Activated naive CD8-positive, alpha-beta T cell treated with anti-CD3 and anti-CD28 coated beads for 36 hours (primary cell): ENCODE measurements around the gene C17orf50. TPM values are rescaled to one million over a fixed set of nuclear protein-coding genes. Genes with fewer than 3 reads are reported as not detected.
A peak's percentile ranks its signal among the peaks of the same experiment; 100 is the strongest.
"Not testable (repeated sequence)": the region's sequence is repeated elsewhere in the genome, so short reads cannot be mapped to it uniquely, and the experiment has no call there.

ENCODE experiments used
- DNase-seq: peaks from one replicate; pipeline ENCODE4 v3.0.0; 2021
- H3K27ac Mint-ChIP-seq: one replicate; pipeline ENCODE4 v1.8.0; 2022; ENCODE audit warnings: mild to moderate bottlenecking, moderate library complexity, mixed read lengths
- H3K27me3 Mint-ChIP-seq: one replicate; pipeline ENCODE4 v1.8.0; 2022; ENCODE audit warnings: mild to moderate bottlenecking, mixed read lengths
- H3K36me3 Mint-ChIP-seq: one replicate; pipeline ENCODE4 v1.8.0; 2021; ENCODE audit warnings: mild to moderate bottlenecking, mixed read lengths
- H3K4me1 Mint-ChIP-seq: one replicate; pipeline ENCODE4 v1.8.0; 2021; ENCODE audit warnings: mixed read lengths
- H3K4me3 Mint-ChIP-seq: one replicate; pipeline ENCODE4 v1.8.0; 2022; ENCODE audit warnings: mild to moderate bottlenecking, moderate library complexity, mixed read lengths
- H3K9me3 Mint-ChIP-seq: one replicate; pipeline ENCODE4 v1.8.0; 2022; ENCODE audit warnings: mixed read lengths
- total RNA-seq, 2 experiments: library from RNA; stranded (reverse); gene quantifications; one replicate each; pipeline ENCODE4 v1.2.3, GENCODE V29; 2021

The C17orf50 gene
- total RNA-seq, 2 experiments from 2014 or later: not detected

DNA sequence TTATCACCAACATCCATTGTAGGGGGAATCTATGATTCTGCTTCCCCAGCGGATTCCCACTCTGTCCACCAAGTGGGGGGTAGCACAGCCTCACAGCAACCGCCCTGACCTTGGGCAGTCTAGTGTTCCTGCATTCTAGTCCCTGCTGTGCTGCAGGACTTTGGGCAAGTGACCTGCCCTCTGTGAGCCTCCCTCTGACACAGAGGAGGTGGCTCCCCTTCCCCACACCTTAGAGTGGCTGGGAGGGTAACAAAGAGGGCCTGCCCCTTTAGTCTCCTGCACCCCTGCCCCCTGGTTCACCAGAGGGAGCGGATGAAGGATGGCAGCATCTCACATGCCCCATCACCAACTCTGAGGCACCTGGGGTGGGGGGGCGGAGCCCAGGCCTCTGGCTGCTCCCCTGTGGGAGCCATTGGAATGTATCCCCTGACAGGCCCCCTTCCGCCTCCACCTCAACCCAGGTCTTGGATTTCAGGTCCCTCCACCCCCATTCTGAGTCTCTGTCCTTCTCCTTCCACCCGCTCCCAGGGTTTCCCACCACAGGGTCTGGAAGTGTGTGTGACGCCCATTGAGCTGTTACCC, 17.7 kb upstream of the C17orf50 start:
- Mint-ChIP-seq H3K27me3 (peaks cover 38% of the 10 kb centered on the region), H3K27ac (no peak overlapping the region), H3K4me3 (no peak overlapping the region), H3K4me1 (peaks cover 12% of the 10 kb centered on the region), H3K36me3 (no peaks in the 10 kb centered on the region), H3K9me3 (no peaks in the 10 kb centered on the region)
- no peak for DNase-seq

DNA sequence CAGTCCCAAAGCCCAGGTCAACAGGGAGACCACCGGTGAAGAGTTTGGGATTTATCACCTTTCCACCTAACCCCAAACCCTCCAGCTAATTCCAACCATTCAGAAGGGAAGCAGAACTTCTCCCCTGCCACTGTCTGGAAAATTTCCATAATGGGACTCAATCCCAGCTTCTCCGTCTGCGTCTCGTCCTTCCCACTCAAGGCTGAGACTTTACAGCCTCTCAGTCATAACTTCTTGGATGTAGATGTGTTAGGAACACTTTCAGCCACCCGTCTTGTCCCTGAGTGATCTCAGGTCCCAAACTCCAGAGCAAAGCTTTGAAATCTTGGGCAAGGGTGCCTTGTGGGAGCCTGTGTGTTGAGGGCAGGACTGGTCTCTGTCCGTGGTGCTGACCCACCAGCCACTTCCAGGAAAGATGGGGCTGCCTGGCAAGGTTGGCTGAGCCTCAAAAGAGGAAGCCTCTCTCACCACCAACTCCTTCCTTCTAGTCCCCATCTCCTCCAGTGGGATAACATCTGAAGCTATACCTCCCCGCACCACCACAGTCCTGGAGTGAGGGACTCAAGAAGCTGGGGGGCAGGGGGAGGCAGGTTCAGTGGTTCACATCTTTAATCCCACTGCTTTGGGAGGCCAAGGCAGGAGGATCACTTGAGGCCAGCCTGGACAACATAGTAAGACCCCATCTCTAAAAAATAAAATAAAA, 16.9 kb upstream of the C17orf50 start:
- Mint-ChIP-seq H3K36me3 (no peaks in the 10 kb centered on the region), H3K27ac (no peak overlapping the region), H3K9me3 (no peaks in the 10 kb centered on the region), H3K4me3 (no peak overlapping the region), H3K27me3 (peaks cover 42% of the 10 kb centered on the region), H3K4me1 (peaks cover 20% of the 10 kb centered on the region)
- no peak for DNase-seq

DNA sequence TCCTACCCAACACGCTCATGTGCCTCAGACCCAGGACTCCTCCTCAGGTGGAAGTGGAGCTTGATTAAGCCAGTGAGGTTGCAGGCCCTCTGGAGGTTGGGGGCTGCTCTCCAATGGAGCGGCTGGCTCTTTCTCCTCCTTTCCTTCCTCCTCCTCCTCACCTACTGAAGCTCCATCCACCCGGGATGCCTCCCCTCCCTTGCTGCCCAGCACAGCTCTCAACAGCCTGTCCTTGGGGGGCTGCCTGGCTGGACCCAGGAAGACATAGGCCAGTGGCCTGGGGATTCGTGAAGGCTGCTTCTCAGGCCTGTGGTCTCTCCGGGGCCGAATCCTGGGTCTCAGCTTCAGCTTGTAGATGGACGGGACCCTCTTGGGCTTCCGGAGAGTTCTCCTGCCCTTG, 15.9 kb upstream of the C17orf50 start:
- DNase-seq: no peak
- peaks cover 28% of the 10 kb centered on the region for H3K4me1 Mint-ChIP-seq
- no peaks in the 10 kb centered on the region for H3K36me3 Mint-ChIP-seq
- H3K27ac Mint-ChIP-seq: no peak overlapping the region
- H3K4me3 Mint-ChIP-seq: no peak overlapping the region
- H3K27me3 Mint-ChIP-seq: peaks cover 48% of the 10 kb centered on the region
- H3K9me3 Mint-ChIP-seq: no peaks in the 10 kb centered on the region

DNA sequence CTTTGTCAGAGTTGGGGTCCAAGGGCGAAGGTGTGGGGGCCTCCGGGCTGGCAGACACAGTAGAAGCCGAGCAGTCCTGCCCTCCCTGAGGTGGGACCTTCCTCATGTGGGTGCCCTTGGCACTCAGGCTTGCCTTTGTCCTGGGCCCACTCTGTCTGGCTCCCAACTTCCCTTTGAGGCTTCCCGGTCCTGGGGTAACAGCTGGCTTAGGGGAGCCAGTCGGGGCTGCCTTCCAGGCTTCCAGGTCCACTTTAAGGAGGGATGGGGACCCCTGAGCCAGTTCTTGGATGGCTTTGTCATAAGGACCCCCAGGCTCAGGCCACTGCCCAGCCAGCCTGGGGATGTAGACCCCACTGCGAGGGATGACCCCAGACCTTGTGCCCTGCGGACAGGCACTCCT, 15.4 kb upstream of the C17orf50 start:
- DNase-seq: no peak
- Mint-ChIP-seq H3K36me3 (no peaks in the 10 kb centered on the region), H3K4me3 (no peak overlapping the region), H3K27ac (no peak overlapping the region), H3K27me3 (peaks cover 48% of the 10 kb centered on the region), H3K4me1 (peaks cover 30% of the 10 kb centered on the region), H3K9me3 (no peaks in the 10 kb centered on the region)

DNA sequence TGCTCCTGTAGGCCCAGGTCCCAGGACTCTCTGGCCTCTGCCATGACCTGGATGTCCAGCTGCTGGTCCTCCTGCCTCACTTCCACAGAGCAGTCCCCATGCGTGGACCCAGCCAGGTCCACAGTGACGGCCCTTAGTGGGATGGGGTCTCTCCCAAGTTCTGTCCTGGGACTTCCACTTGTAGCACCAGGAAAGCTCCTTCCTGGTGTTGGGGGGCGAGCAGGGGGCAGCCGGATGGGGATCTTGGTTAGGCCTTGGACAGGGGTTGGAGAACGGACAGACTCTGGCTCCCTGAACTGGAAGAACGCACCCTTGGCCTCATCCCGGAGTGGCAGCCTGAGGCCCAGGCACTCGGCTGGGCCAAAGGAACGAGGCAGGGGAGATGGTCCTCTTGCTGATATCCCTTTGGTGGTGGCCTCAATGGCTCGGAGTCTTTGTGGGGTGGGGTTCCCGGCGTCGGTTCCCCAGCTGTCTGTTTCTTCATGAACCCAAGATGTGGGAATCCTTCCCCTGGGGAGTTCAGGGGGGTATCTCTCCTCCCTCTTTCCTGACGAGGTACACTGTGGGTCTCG, 14.9 kb upstream of the C17orf50 start:
- no peak overlapping the region for H3K27ac Mint-ChIP-seq
- no peaks in the 10 kb centered on the region for H3K36me3 Mint-ChIP-seq
- no peak for DNase-seq
- H3K27me3 Mint-ChIP-seq: peaks cover 51% of the 10 kb centered on the region
- no peaks in the 10 kb centered on the region for H3K9me3 Mint-ChIP-seq
- H3K4me1 Mint-ChIP-seq: peaks cover 35% of the 10 kb centered on the region
- no peak overlapping the region for H3K4me3 Mint-ChIP-seq

DNA sequence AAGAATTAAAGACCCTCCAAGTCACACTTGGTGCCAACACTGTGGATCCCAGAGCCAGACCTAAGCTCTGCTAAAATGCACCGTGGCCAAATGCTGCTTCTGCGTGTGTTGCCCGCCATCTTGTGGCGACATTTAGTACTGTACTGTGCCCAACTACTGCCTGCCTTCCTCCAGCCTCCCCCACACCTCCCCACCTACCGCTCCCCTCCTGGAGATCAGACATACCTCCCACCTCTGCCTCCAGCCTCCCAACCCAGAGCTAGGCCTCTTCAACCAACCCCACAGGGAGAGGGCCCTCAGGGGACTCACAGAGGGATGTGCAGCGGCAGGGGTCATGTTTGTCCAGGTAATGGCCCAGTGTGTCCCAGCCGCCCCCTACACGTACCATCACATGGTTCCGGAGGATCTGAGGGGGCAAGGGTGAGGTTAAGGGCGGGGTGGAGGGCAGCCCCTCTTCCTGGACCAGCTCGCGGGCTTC, 13.1 kb upstream of the C17orf50 start:
- Mint-ChIP-seq H3K9me3 (no peaks in the 10 kb centered on the region), H3K4me3 (peak overlapping the region; percentile 60), H3K27ac (no peak overlapping the region), H3K4me1 (peaks cover 34% of the 10 kb centered on the region), H3K36me3 (no peaks in the 10 kb centered on the region), H3K27me3 (peaks cover 47% of the 10 kb centered on the region)
- peak; percentile 79 for DNase-seq

DNA sequence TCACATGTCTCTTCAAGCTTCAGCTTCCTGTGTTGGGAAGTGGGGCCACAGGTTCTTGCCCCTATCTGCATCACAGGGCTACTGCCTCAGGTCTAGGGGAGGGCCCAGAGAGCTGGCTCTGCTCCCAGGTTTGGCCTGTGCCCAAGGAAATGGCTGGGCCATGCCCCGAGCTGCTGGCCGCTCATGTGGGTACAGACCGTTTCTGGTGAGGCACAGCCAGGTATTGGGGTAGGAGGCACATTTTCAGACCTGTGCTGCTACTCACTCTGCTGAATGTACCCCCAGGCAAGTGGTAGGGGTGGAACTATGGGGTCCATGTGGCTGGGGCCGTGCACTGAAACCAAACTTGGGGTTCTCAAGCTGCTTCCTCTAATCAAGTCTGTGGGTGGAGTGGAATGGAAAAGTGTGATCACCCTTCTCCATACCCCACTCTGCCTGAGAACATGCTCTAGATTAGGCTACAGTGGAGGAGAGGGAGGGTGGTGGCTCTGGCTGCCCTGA, 12.3 kb upstream of the C17orf50 start:
- peaks cover 44% of the 10 kb centered on the region for H3K27me3 Mint-ChIP-seq
- H3K4me1 Mint-ChIP-seq: peaks cover 34% of the 10 kb centered on the region
- peak overlapping the region; percentile 60 for H3K4me3 Mint-ChIP-seq
- no peaks in the 10 kb centered on the region for H3K9me3 Mint-ChIP-seq
- H3K27ac Mint-ChIP-seq: peak overlapping the region; percentile 80
- peak; percentile 54 for DNase-seq
- no peaks in the 10 kb centered on the region for H3K36me3 Mint-ChIP-seq

DNA sequence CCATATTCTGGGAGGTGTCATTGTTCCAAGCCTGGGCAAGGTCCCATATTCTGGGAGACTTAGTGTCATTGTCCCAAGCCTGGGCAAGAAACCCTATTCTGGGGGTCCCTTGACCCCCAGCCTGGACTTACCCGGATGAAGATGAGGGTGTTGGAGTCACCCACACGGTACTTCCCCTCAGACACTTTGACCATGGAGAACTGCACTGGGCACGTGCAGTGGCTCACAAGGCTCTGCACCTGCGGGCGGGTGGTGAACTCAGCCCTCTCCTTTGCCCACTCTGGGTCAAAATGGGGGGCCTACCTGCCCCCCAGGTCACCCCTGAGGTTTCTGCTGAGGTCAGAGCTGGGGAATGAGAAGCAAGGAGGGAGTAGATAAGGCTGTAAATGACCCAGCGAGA, 11.7 kb upstream of the C17orf50 start:
- H3K27me3 Mint-ChIP-seq: peaks cover 39% of the 10 kb centered on the region

DNA sequence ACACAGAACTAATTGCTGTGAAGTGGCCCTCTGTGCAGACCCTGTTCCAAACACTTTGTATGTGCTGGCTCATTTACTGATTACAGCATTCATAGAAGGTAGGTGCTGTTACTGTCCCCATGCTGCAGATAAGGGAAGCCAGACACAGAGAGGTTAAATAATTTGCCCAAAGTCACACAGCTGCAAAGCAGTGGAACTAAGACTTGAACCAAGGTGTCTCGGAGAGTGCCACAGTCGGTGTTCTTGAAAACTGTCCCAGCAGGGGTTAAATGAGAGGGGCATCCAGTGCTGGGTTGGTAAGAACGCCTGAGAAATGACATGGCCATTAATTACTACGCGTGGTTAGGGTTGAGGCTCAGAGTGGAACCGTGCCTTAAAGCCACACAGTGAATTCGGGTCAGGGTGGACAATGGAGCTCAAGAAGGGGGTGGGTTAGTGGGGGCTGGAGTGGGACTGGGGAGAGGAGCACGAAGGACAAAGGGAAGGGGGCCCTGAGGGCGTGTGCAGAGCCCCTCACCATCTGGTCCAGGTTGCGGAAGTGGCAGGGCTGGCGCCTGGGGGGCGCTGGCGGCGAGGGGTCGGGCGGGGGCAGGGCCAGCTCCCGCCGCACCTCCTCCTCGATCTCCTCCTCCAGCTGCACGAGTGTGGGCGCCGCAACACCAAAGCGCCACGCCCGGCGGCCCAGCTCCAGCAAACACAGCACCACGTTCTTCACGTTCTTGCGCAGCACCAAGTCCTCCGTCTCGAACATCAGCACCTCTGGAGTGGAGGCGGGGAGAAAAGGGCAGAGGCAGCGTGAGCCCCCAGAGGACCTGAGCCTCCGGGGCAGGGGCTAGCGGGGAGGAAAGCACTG, 10.9 kb upstream of the C17orf50 start:
- peak overlapping the region; percentile 67 for H3K4me3 Mint-ChIP-seq
- DNase-seq: peak; percentile 46

More for the DNA sequence above, 11.7 kb upstream of the C17orf50 start:
- H3K27ac Mint-ChIP-seq: peak overlapping the region; percentile 80
- H3K4me3 Mint-ChIP-seq: peak overlapping the region; percentile 42
- no peaks in the 10 kb centered on the region for H3K9me3 Mint-ChIP-seq
- H3K36me3 Mint-ChIP-seq: no peaks in the 10 kb centered on the region
- no peak for DNase-seq
- H3K4me1 Mint-ChIP-seq: peaks cover 34% of the 10 kb centered on the region

DNA sequence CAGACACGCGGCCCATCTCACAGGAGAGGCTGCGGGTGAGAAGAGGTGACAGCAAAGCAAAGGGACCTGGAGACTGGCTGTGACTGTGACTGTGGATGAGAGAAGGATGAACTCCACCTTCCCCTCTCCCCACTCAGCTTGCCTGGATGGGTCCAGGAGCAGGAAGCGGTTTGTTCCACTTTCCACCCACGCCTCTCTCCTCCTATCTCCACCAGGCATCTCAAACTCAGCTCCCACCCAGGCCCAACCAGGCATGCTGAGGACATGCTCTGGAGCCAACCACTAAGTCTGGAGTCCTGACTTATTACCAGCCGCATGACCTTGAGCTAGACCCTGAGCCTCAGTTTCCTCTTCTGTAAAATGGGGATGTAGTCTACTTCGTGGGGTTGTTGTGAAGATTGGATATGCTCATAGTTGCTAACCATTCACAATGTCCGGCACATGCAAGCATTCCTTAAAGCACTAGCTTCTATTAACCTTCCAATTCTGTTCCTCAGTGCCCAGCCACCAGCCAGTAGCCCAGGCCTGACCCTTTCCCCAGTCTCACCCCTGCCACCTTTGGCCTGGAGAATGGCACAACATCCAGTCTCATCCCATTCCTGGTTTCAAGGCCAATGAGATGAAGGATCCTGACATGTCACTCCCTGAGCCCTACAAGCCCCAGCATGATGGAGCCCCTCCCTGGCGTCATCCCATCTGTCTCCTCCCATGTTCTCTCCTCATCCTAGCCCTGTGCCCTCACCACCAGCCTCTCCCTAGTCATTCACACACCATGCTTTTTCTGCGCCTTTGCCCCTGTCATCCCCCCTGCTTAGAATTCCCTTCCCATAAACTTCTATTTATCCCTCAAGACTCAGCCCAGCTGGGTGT, 9.9 kb upstream of the C17orf50 start:
- H3K9me3 Mint-ChIP-seq: no peaks in the 10 kb centered on the region
- no peaks in the 10 kb centered on the region for H3K36me3 Mint-ChIP-seq
- H3K4me3 Mint-ChIP-seq: peak overlapping the region; percentile 44
- DNase-seq: no peak
- peak overlapping the region; percentile 62 for H3K27ac Mint-ChIP-seq
- peaks cover 38% of the 10 kb centered on the region for H3K27me3 Mint-ChIP-seq
- peaks cover 34% of the 10 kb centered on the region for H3K4me1 Mint-ChIP-seq

More for the DNA sequence above, 10.9 kb upstream of the C17orf50 start:
- Mint-ChIP-seq H3K9me3 (no peaks in the 10 kb centered on the region), H3K36me3 (no peaks in the 10 kb centered on the region), H3K27me3 (peaks cover 38% of the 10 kb centered on the region), H3K27ac (peak overlapping the region; percentile 62), H3K4me1 (peaks cover 34% of the 10 kb centered on the region)

DNA sequence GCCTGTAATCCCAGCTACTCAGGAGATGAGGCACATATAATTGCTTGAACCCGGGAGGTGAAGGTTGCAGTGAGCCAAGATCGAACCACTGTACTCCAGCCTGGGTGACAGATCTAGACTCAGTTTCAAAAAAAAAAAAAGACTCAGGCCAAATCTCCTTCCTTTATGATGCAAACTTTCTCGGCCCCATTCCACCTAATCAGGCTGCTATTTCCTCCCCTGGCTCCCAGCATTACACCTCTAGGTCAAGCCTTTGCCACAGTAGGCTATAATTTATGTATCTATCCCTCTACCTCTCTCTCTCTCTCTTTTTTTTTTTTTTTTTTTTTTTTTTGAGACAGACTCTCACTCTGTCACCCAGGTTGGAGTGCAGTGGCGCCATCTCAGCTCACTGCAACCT, 9.1 kb upstream of the C17orf50 start:
- Mint-ChIP-seq H3K27me3 (peaks cover 38% of the 10 kb centered on the region), H3K4me1 (peaks cover 34% of the 10 kb centered on the region)
- not testable (repeated sequence) for H3K27ac Mint-ChIP-seq, H3K9me3 Mint-ChIP-seq, DNase-seq, H3K36me3 Mint-ChIP-seq, H3K4me3 Mint-ChIP-seq

DNA sequence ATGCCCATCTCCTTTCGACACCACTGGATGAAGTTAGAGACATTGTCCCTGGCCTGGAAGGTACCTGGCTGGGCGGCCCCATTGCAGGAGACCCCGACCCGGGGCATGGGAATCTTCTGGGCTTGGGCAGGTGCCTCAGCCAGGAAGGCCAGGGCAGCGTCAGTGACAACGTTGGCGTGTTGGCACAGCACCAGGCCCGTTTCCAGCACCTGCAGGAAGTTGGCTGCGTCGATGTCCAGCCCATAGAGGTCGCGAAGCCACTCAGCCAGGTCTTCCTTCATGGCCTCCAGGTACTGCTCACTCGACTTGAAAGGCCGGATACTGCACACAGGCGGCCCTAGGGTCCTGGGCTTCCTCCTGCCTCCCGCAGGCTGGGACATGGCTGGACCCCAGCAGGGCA, 8.2 kb upstream of the C17orf50 start:
- Mint-ChIP-seq H3K27ac (no peak overlapping the region), H3K4me1 (peaks cover 32% of the 10 kb centered on the region), H3K9me3 (no peaks in the 10 kb centered on the region), H3K36me3 (no peaks in the 10 kb centered on the region), H3K27me3 (peaks cover 38% of the 10 kb centered on the region), H3K4me3 (no peak overlapping the region)
- no peak for DNase-seq

DNA sequence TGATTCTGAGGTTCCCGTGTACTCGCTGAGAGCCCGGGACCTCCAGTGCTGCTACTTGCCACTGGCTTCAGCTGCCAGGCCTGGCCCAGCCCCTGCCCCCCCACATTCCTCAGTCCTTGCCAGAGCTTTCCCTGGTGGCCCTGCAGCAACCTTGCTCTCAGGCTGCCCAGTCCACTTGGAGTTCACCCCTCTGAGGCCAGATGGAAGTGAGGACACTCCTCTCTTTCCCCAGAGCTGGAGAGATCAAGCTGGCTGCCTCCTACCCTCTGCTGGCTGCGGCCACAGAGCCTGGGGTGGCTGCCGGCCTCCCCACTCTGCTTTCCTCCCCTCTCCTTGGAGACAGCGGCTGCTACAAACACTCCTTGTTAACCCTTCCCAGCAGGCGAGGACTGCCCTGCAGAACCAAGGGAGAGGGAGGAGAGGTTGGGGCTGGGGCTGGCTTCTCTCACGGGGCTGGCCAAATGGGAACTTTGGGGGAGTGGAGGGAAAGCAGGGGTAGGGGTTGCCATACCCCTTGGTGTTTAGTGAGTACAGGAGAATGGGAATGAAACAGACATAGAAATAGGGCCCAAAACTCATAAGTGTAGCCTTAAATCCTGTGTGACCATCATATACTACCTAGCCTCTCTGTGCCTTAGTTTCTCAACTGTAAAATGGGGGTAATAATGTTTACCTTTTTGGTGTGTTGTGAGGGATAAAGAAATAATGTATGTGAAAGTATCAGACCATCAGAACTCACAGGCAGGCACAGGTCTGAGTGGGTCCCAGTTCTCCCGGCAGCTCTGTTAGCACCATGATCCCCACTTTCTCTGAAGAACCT, 7.5 kb upstream of the C17orf50 start, which contains the start of gene GAS2L2:
Gene GAS2L2, minus strand, starts transcription at position 295 of the 820 bp plus-strand sequence. CDS start 389 bp downstream, outside the sequence.
- H3K9me3 Mint-ChIP-seq: no peaks in the 10 kb centered on the region
- DNase-seq: no peak
- H3K27ac Mint-ChIP-seq: no peak within 1 kb of the TSS
- no peaks in the 10 kb centered on the region for H3K36me3 Mint-ChIP-seq
- H3K4me1 Mint-ChIP-seq: peaks cover 25% of the 10 kb centered on the region
- peak within 1 kb of the TSS; percentile 10 for H3K4me3 Mint-ChIP-seq
- peaks cover 38% of the 10 kb centered on the region for H3K27me3 Mint-ChIP-seq
